ENCODE measurements around the gene FSTL4. TPM values are rescaled to one million over a fixed set of nuclear protein-coding genes. Genes with fewer than 3 reads are reported as not detected.

Gene FSTL4
- total and polyA plus RNA-seq, 2 of the 13 experiments (the other 11 are each of a cell fraction or from before 2014, with no cell fraction given): 2.1 to 3.0 TPM

DNA sequence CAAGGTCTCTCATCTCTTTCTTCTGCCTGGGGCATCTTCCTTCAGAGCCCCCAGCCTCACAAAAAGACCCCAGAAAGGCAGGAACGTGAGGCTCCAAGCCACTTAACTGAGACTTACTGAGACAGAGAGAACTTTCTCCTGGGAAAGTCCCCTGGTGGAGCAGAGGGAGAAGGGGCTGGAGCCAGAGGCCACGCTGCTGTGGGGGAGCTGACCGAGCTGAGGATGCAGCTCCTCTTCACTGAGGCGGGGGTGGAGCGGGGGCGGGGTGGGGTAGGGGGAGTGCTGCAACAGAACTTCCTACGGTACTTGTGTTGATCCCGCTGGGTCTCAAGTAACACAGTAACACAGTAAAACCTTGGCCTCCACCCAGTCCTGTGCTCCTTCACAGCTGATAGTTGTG lies 204.0 kb downstream of the FSTL4 start:
- no peaks in the 10 kb centered on the region for H3K9me3 ChIP-seq (ENCODE audit: low read length)
- no peaks in the 10 kb centered on the region for H3K79me2 ChIP-seq (ENCODE audit: insufficient read depth, low read length)
- H2AFZ ChIP-seq (ENCODE audit: low read length): no peak overlapping the region
- CTCF ChIA-PET (ENCODE audit: low intra/inter-chr PET ratio, low total read pairs): no interaction called here
- POLR2A ChIA-PET: no interaction called here
- in situ Hi-C loops (cut with HindIII; ENCODE audit: extremely low pct_ligation_motif_present, low pct_unique_long_range_greater_than_20kb): no loop called here
- no peak overlapping the region for H3K4me2 ChIP-seq (ENCODE audit: low read depth, low read length)
- no peaks in the 10 kb centered on the region for H3K36me3 ChIP-seq (replicated peaks in 1 of 2; ENCODE audit: control insufficient read depth in 1 of 2, insufficient read depth in 2 of 2, low read length in 2 of 2)
- peaks cover 4 to 40% of the 10 kb centered on the region in 2 experiments; a peak in 4 of 5 replicates for H3K27me3 ChIP-seq (ENCODE audit: control insufficient read depth in 1 of 2, insufficient read depth in 2 of 2, low read length in 2 of 2)
- H3K4me3 ChIP-seq (replicated peaks in 1 of 3; ENCODE audit: insufficient read depth in 1 of 3, low read depth in 2 of 3, low read length in 3 of 3): no peak overlapping the region
- WGBS (ENCODE audit: low lambda C conversion rate): 0% methylated on average over 2 of the region's 8 CpGs
- TF ChIP-seq KLF11 (CRISPR knock-in tag; IDR thresholded peaks at IDR 0.05): no peak
- no peak for TF ChIP-seq ZNF496 (CRISPR knock-in tag; IDR thresholded peaks at IDR 0.05; ENCODE audit: insufficient replicate concordance)
- no peak for TF ChIP-seq RNF2 (conservative IDR thresholded peaks at IDR 0.05; ENCODE audit: low read depth)
- no peak for TF ChIP-seq ZNF768 (CRISPR knock-in tag; IDR thresholded peaks at IDR 0.05)
- no peak for TF ChIP-seq TAF1 (CRISPR knock-in tag; IDR thresholded peaks at IDR 0.05)
- TF ChIP-seq PITX1 (CRISPR knock-in tag; IDR thresholded peaks at IDR 0.05): no peak
- TF ChIP-seq HMGA1 (CRISPR knock-in tag; conservative IDR thresholded peaks at IDR 0.05): no peak
- TF ChIP-seq, protein P1, sequence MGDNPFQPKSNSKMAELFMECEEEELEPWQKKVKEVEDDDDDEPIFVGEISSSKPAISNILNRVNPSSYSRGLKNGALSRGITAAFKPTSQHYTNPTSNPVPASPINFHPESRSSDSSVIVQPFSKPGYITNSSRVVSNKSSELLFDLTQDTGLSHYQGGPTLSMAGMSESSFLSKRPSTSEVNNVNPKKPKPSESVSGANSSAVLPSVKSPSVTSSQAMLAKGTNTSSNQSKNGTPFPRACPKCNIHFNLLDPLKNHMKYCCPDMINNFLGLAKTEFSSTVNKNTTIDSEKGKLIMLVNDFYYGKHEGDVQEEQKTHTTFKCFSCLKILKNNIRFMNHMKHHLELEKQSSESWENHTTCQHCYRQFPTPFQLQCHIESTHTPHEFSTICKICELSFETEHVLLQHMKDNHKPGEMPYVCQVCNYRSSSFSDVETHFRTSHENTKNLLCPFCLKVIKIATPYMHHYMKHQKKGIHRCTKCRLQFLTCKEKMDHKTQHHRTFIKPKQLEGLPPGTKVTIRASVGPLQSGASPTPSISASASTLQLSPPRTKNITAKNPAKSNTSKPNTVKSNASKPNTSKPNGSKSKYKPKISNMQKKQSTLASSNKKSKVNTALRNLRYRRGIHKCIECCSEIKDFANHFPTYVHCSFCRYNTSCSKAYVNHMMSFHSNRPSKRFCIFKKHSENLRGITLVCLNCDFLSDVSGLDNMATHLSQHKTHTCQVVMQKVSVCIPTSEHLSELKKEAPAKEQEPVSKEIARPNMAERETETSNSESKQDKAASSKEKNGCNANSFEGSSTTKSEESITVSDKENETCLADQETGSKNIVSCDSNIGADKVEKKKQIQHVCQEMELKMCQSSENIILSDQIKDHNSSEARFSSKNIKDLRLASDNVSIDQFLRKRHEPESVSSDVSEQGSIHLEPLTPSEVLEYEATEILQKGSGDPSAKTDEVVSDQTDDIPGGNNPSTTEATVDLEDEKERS (CRISPR knock-in tag; IDR thresholded peaks at IDR 0.05): no peak
- TF ChIP-seq, protein P2, sequence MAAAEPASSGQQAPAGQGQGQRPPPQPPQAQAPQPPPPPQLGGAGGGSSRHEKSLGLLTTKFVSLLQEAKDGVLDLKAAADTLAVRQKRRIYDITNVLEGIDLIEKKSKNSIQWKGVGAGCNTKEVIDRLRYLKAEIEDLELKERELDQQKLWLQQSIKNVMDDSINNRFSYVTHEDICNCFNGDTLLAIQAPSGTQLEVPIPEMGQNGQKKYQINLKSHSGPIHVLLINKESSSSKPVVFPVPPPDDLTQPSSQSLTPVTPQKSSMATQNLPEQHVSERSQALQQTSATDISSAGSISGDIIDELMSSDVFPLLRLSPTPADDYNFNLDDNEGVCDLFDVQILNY (CRISPR knock-in tag; conservative IDR thresholded peaks at IDR 0.05): no peak
- TF ChIP-seq YEATS2 (CRISPR knock-in tag; IDR thresholded peaks at IDR 0.05; ENCODE audit: borderline replicate concordance): no peak
- no peak for TF ChIP-seq SRSF4 (IDR thresholded peaks at IDR 0.05; ENCODE audit: low read depth, low read length, poor library complexity, severe bottlenecking)
- no peak for TF ChIP-seq POGZ (CRISPR knock-in tag; IDR thresholded peaks at IDR 0.05)
- no peak for TF ChIP-seq YEATS4 (CRISPR knock-in tag; IDR thresholded peaks at IDR 0.05; ENCODE audit: borderline replicate concordance)
- no peaks in the 10 kb centered on the region for H4K20me1 ChIP-seq (ENCODE audit: insufficient read depth, low read length)
- ATAC-seq (no peak), DNase-seq (ENCODE audit: low spot score) (no peak), FAIRE-seq (no peak)
- no peaks in the 10 kb centered on the region for H3K4me1 ChIP-seq (ENCODE audit: insufficient read depth, low read length)
- H3K27ac ChIP-seq (ENCODE audit: extremely low read length, insufficient read depth, low read length): no peak overlapping the region
- BruUV-seq (replicated peaks): no TSS peak
- intact Hi-C loops (cut with micrococcal nuclease; ENCODE audit: unreplicated experiment): no loop called here
- H3K9ac ChIP-seq (ENCODE audit: insufficient read depth, low read depth, low read length): no peak overlapping the region

Measured in HepG2 (cell line).